Subcutaneous adipose tissue (tissue), 4 donors: Measurements from ENCODE around the gene SLPI. TPM values are rescaled to one million over a fixed set of nuclear protein-coding genes. Genes with fewer than 3 reads are reported as not detected.

Source experiments
- total RNA-seq, 4 donors: library from RNA; depleted of rRNA; stranded (reverse); fragments of >200 nt; gene quantifications; one replicate each; pipeline ENCODE4 v1.1.0, GENCODE V29; 2016
- TF ChIP-seq, protein P1 (sequence below): fragments of 450-650 bp; IDR thresholded peaks from one replicate; pipeline ENCODE4 v1.5.1; 2016; ENCODE audit warnings: low read depth, mild to moderate bottlenecking, control low read depth, antibody characterized with exemption, moderate library complexity

Gene SLPI
- total RNA-seq, 4 donors from 2014 or later, result 7.0 to 52.3 (median 22.9) TPM

DNA sequence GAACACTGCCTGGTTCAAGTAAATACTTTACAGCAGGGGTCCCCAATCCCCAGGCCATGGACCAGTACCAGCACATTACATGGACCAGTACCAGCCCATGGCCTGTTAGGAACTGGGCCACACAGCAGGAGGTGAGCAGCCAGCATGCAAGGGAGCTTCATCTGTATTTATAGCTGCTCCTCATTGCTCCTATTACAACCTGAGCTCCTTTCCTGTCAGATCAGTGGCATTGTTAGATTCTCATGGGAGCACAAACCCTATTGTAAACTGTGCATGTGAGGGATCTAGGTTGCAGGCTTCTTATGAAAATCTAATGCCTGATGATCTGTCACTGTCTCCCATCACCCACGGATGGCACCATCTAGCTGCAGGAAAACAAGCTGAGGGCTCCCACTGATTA is 40.3 kb upstream of the SLPI start:
- TF ChIP-seq, protein P1, sequence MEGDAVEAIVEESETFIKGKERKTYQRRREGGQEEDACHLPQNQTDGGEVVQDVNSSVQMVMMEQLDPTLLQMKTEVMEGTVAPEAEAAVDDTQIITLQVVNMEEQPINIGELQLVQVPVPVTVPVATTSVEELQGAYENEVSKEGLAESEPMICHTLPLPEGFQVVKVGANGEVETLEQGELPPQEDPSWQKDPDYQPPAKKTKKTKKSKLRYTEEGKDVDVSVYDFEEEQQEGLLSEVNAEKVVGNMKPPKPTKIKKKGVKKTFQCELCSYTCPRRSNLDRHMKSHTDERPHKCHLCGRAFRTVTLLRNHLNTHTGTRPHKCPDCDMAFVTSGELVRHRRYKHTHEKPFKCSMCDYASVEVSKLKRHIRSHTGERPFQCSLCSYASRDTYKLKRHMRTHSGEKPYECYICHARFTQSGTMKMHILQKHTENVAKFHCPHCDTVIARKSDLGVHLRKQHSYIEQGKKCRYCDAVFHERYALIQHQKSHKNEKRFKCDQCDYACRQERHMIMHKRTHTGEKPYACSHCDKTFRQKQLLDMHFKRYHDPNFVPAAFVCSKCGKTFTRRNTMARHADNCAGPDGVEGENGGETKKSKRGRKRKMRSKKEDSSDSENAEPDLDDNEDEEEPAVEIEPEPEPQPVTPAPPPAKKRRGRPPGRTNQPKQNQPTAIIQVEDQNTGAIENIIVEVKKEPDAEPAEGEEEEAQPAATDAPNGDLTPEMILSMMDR, result no peak

GRCh38 chr20:45294003-45294368 is 39.6 kb upstream of the SLPI start:
- TF ChIP-seq, protein P1, result no peak

GRCh38 chr20:45293041-45294002 is 39.0 kb upstream of the SLPI start:
- TF ChIP-seq, protein P1, result no peak

- TF ChIP-seq, protein P1, result no peak
Measured at GRCh38 chr20:45292343-45292742, 38.0 kb upstream of the SLPI start.

DNA sequence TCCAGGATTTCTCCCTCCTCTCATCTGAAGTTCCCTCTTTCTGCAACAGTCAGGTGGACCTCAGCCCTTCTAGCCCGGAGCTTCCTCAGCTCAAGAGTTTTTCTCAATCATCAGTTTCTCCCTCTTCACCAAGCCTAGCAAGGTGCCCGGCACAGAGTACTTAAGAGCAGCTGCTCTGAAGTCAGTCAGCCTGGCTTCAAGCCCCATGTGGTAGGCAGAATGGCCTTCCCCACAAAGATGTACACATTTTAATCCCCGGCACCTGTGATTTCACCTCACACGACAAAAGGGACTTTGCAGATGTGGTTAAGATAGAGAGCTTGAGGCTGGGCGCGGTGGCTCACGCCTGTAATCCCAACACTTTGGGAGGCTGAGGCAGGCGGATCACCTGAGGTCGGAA is 37.2 kb upstream of the SLPI start:
- TF ChIP-seq, protein P1, result no peak

DNA sequence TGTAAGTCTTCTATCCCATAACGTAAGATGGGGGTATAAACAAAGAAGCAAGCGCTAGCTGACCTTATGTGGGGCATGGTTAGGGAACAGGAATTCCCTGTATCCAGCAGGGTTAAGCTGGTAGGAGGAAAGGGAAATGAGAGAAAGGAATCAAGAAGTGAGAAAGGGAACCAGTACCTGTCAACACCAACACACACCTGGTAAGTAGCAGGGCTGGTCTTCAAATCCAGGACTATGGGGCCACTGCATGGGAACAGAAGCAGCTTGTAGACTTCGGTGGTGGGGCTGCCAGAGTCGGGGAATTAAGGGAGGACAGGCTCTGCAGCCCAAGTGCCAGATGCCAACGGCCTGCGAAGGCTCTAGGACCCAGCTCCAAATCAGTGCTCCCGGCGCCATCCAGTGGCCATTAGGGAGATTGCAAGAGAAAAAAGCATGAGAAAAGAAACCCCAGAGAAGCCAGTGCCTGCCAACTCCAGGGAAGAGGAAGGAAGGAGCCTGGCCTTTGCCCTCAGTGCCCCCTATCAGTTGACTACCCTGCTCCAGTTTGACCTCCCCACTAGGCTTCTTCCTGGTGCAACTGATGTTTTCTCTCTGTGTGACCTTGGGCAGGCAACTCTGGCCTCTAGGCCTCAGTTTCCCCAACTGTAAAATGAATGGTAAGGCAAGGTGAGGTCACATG is 36.5 kb upstream of the SLPI start:
- TF ChIP-seq, protein P1, result no peak

DNA sequence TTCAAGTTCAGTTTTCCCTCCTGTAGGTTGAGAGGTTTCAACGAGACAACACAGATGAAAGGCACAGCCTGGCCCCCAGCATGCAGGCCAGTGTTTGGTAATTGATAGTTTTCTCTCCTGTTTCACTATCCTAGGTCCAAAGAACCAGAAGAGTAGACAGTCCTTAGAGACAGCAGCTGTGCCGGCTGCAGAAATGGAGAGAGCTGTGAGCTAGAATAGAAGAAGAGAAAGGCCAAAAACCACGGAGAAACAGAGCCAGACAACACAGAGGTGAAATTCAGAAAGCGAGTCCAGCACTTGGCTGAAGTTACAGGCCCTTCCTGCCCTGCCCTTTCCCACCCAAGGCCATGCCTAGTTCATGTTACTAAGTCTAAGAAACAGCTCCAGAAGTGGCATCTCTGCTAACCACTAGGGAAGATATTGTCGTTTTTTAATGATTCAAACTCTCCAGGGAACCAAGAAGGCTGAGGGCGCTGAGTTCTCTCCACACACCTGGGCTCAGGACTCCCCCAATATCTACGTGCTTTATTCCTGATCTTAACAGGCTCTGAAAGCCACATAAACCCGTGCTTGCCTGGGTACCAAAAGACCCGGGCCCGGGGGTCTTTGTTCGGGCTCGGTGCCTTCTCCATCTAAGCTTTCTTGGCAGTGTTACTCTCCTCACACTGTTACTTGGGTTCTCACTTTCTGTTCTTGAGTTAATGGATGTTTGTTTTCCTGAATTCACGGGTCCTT is 35.7 kb upstream of the SLPI start:
- TF ChIP-seq, protein P1, result no peak
